ENCODE data around the gene REC114. TPM values are rescaled to one million over a fixed set of nuclear protein-coding genes. Genes with fewer than 3 reads are reported as not detected.
"Not testable (repeated sequence)": the region's sequence is repeated elsewhere in the genome, so short reads cannot be mapped to it uniquely, and the experiment has no call there.

REC114 gene
- total RNA-seq, 1 donor from 2014 or later: not detected

GRCh38 chr15:73426323-73426994 lies 16.5 kb upstream of the REC114 start:
- no peak for DNase-seq (ENCODE audit: extremely low spot score in 2 of 2)
- Histone ChIP-seq H3K4me1 (no peaks in the 10 kb centered on the region), H3K4me3 (no peak overlapping the region), H3K27me3 (no peaks in the 10 kb centered on the region), H3K36me3 (no peaks in the 10 kb centered on the region), H3K9me3 (no peaks in the 10 kb centered on the region), H3K27ac (no peak overlapping the region)
- no peak for TF ChIP-seq POLR2AphosphoS5 (IDR thresholded peaks at IDR 0.05; ENCODE audit: insufficient read depth in 1 of 2, low read depth in 1 of 2)
- no peak for TF ChIP-seq CTCF (IDR thresholded peaks at IDR 0.05)
- no peak for TF ChIP-seq POLR2A (IDR thresholded peaks at IDR 0.05)
- intact Hi-C loops (cut with DNase I): no loop called here

- H3K9me3 ChIP-seq; H3K36me3 ChIP-seq; DNase-seq (ENCODE audit: extremely low spot score in 2 of 2); H3K27me3 ChIP-seq; H3K4me1 ChIP-seq; H3K27ac ChIP-seq; intact Hi-C loops (cut with DNase I); H3K4me3 ChIP-seq: not testable (repeated sequence)
Measured at GRCh38 chr15:73431329-73431728, 11.6 kb upstream of the REC114 start.

DNA sequence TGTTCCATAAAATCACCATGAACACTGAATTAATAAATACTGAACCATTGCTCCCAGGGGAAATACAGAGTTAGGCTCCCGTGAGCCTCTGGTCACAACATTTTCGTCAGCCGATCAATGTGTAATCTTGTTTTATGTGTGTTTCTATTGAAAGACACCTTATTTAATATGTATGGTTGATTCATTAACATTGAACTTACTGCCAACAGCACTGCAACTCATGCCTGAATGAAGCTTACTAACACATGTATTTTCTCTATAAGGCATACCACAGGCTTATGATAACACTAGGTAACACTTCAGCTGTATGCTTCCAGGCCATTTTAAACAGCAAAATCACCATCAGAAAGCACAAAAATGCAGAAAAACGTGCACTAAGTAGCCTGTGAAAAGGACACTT lies 9.1 kb upstream of the REC114 start:
- no peak overlapping the region for H3K4me3 ChIP-seq
- TF ChIP-seq CTCF (IDR thresholded peaks at IDR 0.05) (no peak), POLR2AphosphoS5 (IDR thresholded peaks at IDR 0.05; ENCODE audit: insufficient read depth in 1 of 2, low read depth in 1 of 2) (no peak), POLR2A (IDR thresholded peaks at IDR 0.05) (no peak)
- H3K9me3 ChIP-seq: no peaks in the 10 kb centered on the region
- H3K27ac ChIP-seq: no peak overlapping the region
- H3K4me1 ChIP-seq: no peaks in the 10 kb centered on the region
- DNase-seq (ENCODE audit: extremely low spot score in 2 of 2): no peak
- no peaks in the 10 kb centered on the region for H3K36me3 ChIP-seq
- intact Hi-C loops (cut with DNase I): no loop called here
- H3K27me3 ChIP-seq: no peaks in the 10 kb centered on the region

DNA sequence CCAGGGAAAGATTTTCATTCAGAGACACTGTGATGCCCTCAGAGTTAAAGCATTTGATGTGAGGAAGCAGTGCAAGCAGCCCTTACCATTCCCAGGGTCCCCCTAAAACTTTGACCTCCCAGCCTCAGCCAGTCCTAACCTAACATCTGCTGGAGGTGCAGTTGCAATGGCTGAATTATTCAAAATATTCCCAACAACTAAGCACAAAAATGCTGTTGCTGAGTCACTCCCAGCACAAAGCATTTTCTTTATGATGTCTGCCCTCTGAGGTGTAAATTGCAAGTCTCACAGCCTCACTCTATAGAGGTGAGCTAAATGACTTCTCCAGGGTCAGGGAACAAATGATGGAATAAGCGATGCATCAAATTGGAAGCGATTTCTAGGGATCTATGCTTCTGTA lies 6.4 kb upstream of the REC114 start:
- DNase-seq (ENCODE audit: extremely low spot score in 2 of 2): no peak
- Histone ChIP-seq H3K4me3 (no peak overlapping the region), H3K27me3 (no peaks in the 10 kb centered on the region), H3K9me3 (no peaks in the 10 kb centered on the region), H3K4me1 (no peaks in the 10 kb centered on the region), H3K36me3 (no peaks in the 10 kb centered on the region), H3K27ac (no peak overlapping the region)
- TF ChIP-seq CTCF (IDR thresholded peaks at IDR 0.05) (no peak), POLR2AphosphoS5 (IDR thresholded peaks at IDR 0.05; ENCODE audit: insufficient read depth in 1 of 2, low read depth in 1 of 2) (no peak), POLR2A (IDR thresholded peaks at IDR 0.05) (no peak)
- intact Hi-C loops (cut with DNase I): no loop called here

DNA sequence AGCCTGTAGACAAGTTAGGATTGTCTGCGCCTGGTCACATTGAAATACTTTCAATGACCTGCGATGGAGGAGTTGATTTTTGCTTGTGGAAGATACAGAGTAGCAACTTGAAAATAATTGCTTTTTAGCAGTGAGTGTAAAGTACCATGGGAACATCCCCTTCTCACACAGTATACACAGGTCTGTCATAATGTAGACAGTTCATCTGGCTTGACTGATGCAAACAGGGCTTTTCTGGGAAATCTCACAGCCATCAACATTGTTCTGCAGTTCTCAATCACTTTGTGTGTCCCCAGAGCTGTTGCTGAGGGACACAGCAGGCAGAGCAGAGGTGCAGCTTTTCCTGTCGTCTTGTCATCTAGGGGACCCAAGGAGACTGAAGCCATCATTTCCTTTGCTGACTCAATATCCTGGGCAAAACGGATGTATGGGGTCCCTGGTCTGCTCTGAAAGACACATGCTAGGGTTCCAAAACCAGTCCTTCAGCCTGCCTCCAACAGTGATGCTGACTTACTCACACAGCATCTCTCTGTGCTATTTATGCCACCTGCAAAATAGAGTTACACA lies 5.3 kb upstream of the REC114 start:
- Histone ChIP-seq H3K36me3 (no peaks in the 10 kb centered on the region), H3K9me3 (no peaks in the 10 kb centered on the region), H3K4me3 (no peak overlapping the region), H3K27ac (no peak overlapping the region), H3K4me1 (no peaks in the 10 kb centered on the region), H3K27me3 (no peaks in the 10 kb centered on the region)
- no peak for DNase-seq (ENCODE audit: extremely low spot score in 2 of 2)
- TF ChIP-seq POLR2AphosphoS5 (IDR thresholded peaks at IDR 0.05; ENCODE audit: insufficient read depth in 1 of 2, low read depth in 1 of 2) (no peak), CTCF (IDR thresholded peaks at IDR 0.05) (no peak), POLR2A (IDR thresholded peaks at IDR 0.05) (no peak)
- intact Hi-C loops (cut with DNase I): no loop called here
